ENCODE data around the gene GLI1. TPM values are rescaled to one million over a fixed set of nuclear protein-coding genes. Genes with fewer than 3 reads are reported as not detected.

Gene GLI1
- total RNA-seq, 1 experiment from 2014 or later: 22.4 TPM

DNA sequence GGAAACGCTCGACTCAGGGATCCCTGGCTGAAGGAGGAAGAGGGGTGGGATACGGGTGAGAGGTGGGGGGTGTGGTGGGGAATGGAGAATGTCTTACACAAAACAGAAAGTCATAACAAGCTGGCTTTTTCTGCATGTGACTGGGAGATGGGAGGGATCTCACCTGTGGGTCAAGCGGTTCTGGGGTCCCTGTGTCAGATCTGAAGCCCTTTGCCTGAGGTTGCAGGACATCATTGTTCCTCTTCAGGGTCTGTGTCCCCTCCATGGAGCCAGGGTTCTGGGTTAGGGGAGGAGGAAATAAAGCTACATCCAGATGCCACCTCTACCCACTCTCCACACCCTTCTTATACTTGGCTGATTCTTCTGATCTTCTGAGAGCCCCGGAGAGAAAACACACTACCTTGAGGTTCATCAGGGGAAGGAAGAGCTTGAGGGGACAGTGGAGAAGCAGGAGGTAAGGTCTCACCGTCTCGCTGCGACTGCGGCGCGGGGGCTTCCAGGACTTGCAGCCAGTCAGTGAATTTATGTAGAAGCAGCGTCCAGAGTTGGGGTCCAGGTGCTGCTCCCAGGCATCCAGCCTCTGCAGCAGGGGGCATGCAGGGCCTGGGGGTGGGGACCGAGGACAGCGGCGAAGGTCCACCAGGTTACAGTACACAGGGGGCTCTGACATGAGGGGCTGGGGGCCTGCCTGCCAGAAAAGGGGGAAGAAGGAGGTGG lies 17.6 kb downstream of the GLI1 start:
- TF ChIP-seq, protein P1, sequence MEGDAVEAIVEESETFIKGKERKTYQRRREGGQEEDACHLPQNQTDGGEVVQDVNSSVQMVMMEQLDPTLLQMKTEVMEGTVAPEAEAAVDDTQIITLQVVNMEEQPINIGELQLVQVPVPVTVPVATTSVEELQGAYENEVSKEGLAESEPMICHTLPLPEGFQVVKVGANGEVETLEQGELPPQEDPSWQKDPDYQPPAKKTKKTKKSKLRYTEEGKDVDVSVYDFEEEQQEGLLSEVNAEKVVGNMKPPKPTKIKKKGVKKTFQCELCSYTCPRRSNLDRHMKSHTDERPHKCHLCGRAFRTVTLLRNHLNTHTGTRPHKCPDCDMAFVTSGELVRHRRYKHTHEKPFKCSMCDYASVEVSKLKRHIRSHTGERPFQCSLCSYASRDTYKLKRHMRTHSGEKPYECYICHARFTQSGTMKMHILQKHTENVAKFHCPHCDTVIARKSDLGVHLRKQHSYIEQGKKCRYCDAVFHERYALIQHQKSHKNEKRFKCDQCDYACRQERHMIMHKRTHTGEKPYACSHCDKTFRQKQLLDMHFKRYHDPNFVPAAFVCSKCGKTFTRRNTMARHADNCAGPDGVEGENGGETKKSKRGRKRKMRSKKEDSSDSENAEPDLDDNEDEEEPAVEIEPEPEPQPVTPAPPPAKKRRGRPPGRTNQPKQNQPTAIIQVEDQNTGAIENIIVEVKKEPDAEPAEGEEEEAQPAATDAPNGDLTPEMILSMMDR (conservative IDR thresholded peaks at IDR 0.05; ENCODE audit: low read depth, low read length): no peak
- no peak for TF ChIP-seq EZH2 (IDR thresholded peaks at IDR 0.05; ENCODE audit: borderline replicate concordance, low read depth, low read length, poor library complexity, severe bottlenecking)
- Histone ChIP-seq H3K36me3 (ENCODE audit: insufficient read depth, low read length, poor library complexity, severe bottlenecking) (no peaks in the 10 kb centered on the region), H3K4me3 (ENCODE audit: low read depth, low read length, poor library complexity, severe bottlenecking) (no peak overlapping the region), H3K9me3 (ENCODE audit: low read depth, low read length, poor library complexity, severe bottlenecking) (no peaks in the 10 kb centered on the region), H3K4me1 (ENCODE audit: insufficient read depth, low read length, poor library complexity, severe bottlenecking) (no peaks in the 10 kb centered on the region), H3K27me3 (replicated peaks; ENCODE audit: insufficient read depth, low read depth, low read length, poor library complexity) (peaks cover 29% of the 10 kb centered on the region), H3K27ac (ENCODE audit: low read depth, low read length, poor library complexity, severe bottlenecking) (no peak overlapping the region)
- no peak for DNase-seq (ENCODE audit: low spot score)
- intact Hi-C loops (cut with micrococcal nuclease; ENCODE audit: unreplicated experiment): no loop called here
- ChIA-PET CTCF (no interaction called here), POLR2A (ENCODE audit: low non-redundant PET) (no interaction called here)
- no TSS peak for BruUV-seq (replicated peaks)

DNA sequence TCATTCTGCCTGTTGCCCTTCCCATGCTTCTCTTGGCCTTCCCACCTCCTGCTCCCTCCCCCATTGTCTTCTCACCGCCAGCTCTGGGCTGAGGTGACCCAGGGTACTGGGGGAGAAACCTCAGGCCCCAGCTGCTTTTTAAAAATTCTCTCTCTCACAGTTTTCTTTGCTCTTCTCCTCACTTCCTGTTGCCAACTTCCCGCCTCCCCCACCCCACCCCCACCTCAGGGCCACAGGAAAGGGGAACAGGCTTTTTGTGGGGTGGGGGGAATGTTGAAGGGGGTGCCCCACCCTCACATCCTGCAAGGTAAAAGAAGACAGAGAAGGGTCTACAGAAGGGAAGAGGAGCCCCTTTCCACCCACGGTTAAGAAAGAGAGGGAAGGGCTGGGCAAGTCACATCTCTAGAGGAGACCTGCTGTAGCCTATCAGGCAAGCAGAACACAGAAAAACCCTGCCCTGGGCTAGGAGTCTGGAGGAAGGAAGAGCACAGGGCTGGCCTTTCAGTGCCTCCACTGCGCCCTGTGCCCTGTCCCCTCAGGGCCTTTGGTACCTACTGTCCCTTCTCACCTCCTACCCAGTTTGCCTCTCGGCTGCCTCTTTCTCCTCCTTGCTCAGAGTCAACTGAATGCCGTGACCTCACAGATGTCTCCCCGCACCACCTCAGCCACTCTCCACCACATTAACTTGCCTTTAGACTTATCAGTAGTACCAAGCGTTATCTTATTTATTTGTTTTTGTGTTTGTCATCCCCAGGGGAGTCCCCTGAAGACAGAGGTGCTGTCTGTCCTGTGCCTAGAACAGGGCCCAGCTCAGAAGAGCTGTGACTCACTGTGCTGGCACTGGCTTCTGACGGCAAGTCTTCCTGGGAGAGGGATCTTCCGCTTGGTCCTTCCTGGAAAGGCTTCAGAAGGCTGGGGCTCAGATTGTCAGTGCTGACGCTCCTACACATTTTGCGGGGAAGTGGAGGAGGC lies 18.4 kb downstream of the GLI1 start:
- no peaks in the 10 kb centered on the region for H3K4me1 ChIP-seq (ENCODE audit: insufficient read depth, low read length, poor library complexity, severe bottlenecking)
- intact Hi-C loops (cut with micrococcal nuclease; ENCODE audit: unreplicated experiment): no loop called here
- ChIA-PET POLR2A (ENCODE audit: low non-redundant PET) (no interaction called here), CTCF (no interaction called here)
- no peaks in the 10 kb centered on the region for H3K36me3 ChIP-seq (ENCODE audit: insufficient read depth, low read length, poor library complexity, severe bottlenecking)
- no peaks in the 10 kb centered on the region for H3K9me3 ChIP-seq (ENCODE audit: low read depth, low read length, poor library complexity, severe bottlenecking)
- no peak overlapping the region for H3K4me3 ChIP-seq (ENCODE audit: low read depth, low read length, poor library complexity, severe bottlenecking)
- BruUV-seq (replicated peaks): no TSS peak
- H3K27ac ChIP-seq (ENCODE audit: low read depth, low read length, poor library complexity, severe bottlenecking): no peak overlapping the region
- peaks cover 29% of the 10 kb centered on the region for H3K27me3 ChIP-seq (replicated peaks; ENCODE audit: insufficient read depth, low read depth, low read length, poor library complexity)
- TF ChIP-seq EZH2 (IDR thresholded peaks at IDR 0.05; ENCODE audit: borderline replicate concordance, low read depth, low read length, poor library complexity, severe bottlenecking): no peak
- TF ChIP-seq, protein P1 (conservative IDR thresholded peaks at IDR 0.05; ENCODE audit: low read depth, low read length): no peak
- no peak for DNase-seq (ENCODE audit: low spot score)

DNA sequence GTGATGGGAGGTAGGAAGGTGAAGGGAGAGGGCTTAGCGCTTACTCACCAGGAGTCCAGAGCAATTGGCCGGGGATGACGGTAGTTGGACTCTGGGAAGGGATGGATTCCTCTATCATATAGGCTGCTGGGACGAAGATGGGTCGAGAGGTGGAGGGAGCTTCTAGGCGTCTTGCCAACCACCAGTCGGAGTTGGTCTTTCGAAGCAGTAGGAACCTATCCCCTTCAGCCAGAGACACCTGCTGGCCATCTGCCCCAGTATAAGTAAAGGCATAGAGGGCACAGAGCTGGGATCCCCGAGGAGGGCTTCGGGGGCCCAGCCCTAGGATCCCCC lies 19.4 kb downstream of the GLI1 start:
- Histone ChIP-seq H3K27ac (ENCODE audit: low read depth, low read length, poor library complexity, severe bottlenecking) (no peak overlapping the region), H3K4me1 (ENCODE audit: insufficient read depth, low read length, poor library complexity, severe bottlenecking) (no peaks in the 10 kb centered on the region), H3K36me3 (ENCODE audit: insufficient read depth, low read length, poor library complexity, severe bottlenecking) (no peaks in the 10 kb centered on the region), H3K9me3 (ENCODE audit: low read depth, low read length, poor library complexity, severe bottlenecking) (no peaks in the 10 kb centered on the region), H3K27me3 (replicated peaks; ENCODE audit: insufficient read depth, low read depth, low read length, poor library complexity) (peaks cover 26% of the 10 kb centered on the region), H3K4me3 (ENCODE audit: low read depth, low read length, poor library complexity, severe bottlenecking) (no peak overlapping the region)
- intact Hi-C loops (cut with micrococcal nuclease; ENCODE audit: unreplicated experiment): no loop called here
- TF ChIP-seq, protein P1 (conservative IDR thresholded peaks at IDR 0.05; ENCODE audit: low read depth, low read length): no peak
- TF ChIP-seq EZH2 (IDR thresholded peaks at IDR 0.05; ENCODE audit: borderline replicate concordance, low read depth, low read length, poor library complexity, severe bottlenecking): no peak
- CTCF ChIA-PET: no interaction called here
- no TSS peak for BruUV-seq (replicated peaks)
- POLR2A ChIA-PET (ENCODE audit: low non-redundant PET): no interaction called here
- no peak for DNase-seq (ENCODE audit: low spot score)
